ENCODE data around the gene DNAH10.

The DNAH10 gene

DNA sequence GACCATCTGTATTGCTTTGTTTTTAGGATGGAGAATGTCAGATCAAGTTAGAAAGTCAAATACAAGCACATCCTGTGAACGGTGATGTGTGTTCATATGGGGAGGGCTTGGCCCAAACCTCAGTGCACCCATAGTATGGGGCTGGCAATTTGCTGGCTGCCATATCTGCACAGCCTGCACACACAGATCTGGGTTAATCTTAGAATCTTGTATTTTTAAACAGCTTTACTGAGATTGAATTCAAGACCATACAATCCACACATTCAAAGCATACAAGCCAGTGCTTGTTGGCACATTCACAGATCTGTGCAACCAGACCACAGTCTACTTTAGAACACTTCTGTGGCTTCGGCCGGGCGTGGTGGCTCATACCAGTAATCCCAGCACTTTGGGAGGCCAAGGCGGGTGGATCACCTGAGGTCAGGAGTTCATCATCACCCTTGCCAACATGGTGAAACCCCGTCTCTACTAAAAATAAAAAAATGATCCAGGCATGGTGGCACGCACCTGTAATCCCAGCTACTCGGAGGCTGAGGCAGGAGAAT, 120.1 kb downstream of the DNAH10 start:
- TF ChIP-seq, protein P1, sequence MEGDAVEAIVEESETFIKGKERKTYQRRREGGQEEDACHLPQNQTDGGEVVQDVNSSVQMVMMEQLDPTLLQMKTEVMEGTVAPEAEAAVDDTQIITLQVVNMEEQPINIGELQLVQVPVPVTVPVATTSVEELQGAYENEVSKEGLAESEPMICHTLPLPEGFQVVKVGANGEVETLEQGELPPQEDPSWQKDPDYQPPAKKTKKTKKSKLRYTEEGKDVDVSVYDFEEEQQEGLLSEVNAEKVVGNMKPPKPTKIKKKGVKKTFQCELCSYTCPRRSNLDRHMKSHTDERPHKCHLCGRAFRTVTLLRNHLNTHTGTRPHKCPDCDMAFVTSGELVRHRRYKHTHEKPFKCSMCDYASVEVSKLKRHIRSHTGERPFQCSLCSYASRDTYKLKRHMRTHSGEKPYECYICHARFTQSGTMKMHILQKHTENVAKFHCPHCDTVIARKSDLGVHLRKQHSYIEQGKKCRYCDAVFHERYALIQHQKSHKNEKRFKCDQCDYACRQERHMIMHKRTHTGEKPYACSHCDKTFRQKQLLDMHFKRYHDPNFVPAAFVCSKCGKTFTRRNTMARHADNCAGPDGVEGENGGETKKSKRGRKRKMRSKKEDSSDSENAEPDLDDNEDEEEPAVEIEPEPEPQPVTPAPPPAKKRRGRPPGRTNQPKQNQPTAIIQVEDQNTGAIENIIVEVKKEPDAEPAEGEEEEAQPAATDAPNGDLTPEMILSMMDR (IDR thresholded peaks at IDR 0.05), result no peak
- intact Hi-C loops (cut with DNase I; ENCODE audit: low total_unique reads), result no loop called here
- Histone ChIP-seq H3K4me3 (no peak overlapping the region), H3K27me3 (peaks cover 0 to 26% of the 10 kb centered on the region in 2 donors), H3K4me1 (no peaks in the 10 kb centered on the region), H3K36me3 (no peaks in the 10 kb centered on the region), H3K9me3 (peaks cover 0 to 7% (median 0%) of the 10 kb centered on the region in 3 donors), H3K27ac (no peak overlapping the region)
- DNase-seq, result no peak

DNA sequence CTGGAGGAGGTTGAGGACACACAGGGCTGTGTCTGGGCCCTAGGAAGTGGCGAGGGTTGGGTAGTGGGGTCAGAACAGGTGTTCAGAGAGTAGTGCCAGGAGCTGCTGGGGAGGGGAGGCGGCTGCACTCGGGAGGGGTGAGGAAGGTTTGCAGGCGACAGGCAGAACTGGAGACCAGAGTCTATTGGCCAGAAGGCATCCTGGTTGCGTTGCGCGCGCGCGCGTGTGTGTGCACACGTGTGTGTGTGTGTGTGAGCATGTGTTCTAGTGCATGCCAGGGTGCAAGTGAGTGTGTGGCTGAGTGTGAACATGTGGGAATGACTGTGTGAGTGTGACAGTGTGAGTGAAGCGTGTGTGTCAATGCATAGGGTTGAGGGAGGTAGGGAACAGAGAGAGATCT, 124.2 kb downstream of the DNAH10 start:
- no peaks in the 10 kb centered on the region for H3K36me3 ChIP-seq
- H3K4me1 ChIP-seq, result no peaks in the 10 kb centered on the region
- peaks cover 0 to 7% (median 0%) of the 10 kb centered on the region in 3 donors for H3K9me3 ChIP-seq
- TF ChIP-seq, protein P1 (IDR thresholded peaks at IDR 0.05), result no peak
- no peak overlapping the region for H3K27ac ChIP-seq
- H3K4me3 ChIP-seq, result no peak overlapping the region
- no peak for DNase-seq
- H3K27me3 ChIP-seq, result peaks cover 0 to 40% of the 10 kb centered on the region in 2 donors
- intact Hi-C loops (cut with DNase I; ENCODE audit: low total_unique reads), result no loop called here

- H3K27ac ChIP-seq, result no peak overlapping the region
- intact Hi-C loops (cut with DNase I; ENCODE audit: low total_unique reads), result no loop called here
- peaks cover 0 to 48% of the 10 kb centered on the region in 2 donors for H3K27me3 ChIP-seq
- TF ChIP-seq, protein P1 (IDR thresholded peaks at IDR 0.05), result no peak
- no peaks in the 10 kb centered on the region for H3K4me1 ChIP-seq
- no peak for DNase-seq
- H3K36me3 ChIP-seq, result no peaks in the 10 kb centered on the region
- H3K9me3 ChIP-seq, result peaks cover 0 to 7% (median 0%) of the 10 kb centered on the region in 3 donors
- no peak overlapping the region for H3K4me3 ChIP-seq
Measured at GRCh38 chr12:123886931-123887582, 125.0 kb downstream of the DNAH10 start.

DNA sequence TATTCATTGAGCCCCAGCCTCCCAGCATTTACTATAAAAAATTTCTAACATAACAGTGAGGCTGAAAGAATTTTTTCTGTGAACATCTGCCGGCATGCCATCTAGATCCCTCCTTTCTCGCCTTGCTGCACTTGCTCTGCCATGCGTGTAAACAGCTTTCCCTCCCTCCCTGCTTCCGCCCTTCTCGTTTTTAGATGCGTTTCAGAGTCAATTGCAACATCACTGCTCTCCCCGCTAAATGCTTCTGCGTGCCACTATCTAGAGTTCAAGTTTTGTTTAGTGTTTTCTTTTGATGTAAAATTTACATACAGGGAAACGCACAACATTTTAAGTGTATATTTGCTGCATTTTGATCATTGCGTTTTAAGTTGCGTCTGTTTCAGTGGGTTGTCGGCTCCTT, 126.9 kb downstream of the DNAH10 start:
- Histone ChIP-seq H3K4me3 (no peak overlapping the region), H3K36me3 (no peaks in the 10 kb centered on the region), H3K4me1 (no peaks in the 10 kb centered on the region), H3K9me3 (peaks cover 0 to 7% (median 0%) of the 10 kb centered on the region in 3 donors), H3K27me3 (peaks cover 0 to 59% of the 10 kb centered on the region in 2 donors), H3K27ac (no peak overlapping the region)
- TF ChIP-seq, protein P1 (IDR thresholded peaks at IDR 0.05), result no peak
- intact Hi-C loops (cut with DNase I; ENCODE audit: low total_unique reads), result no loop called here
- DNase-seq, result no peak

- H3K4me1 ChIP-seq, result no peaks in the 10 kb centered on the region
- no peak for DNase-seq
- H3K9me3 ChIP-seq, result no peaks in the 10 kb centered on the region
- TF ChIP-seq, protein P1 (IDR thresholded peaks at IDR 0.05), result no peak
- intact Hi-C loops (cut with DNase I; ENCODE audit: low total_unique reads), result no loop called here
- H3K27ac ChIP-seq, result no peak overlapping the region
- H3K36me3 ChIP-seq, result no peaks in the 10 kb centered on the region
- H3K4me3 ChIP-seq, result no peak overlapping the region
- peaks cover 0 to 52% of the 10 kb centered on the region in 2 donors for H3K27me3 ChIP-seq
Measured at GRCh38 chr12:123889848-123890535, 127.9 kb downstream of the DNAH10 start.
